Activated CD4-positive, CD25-positive, alpha-beta regulatory T cell (primary cell): ENCODE measurements around the gene CDCA7.
"Not testable (repeated sequence)": the region's sequence is repeated elsewhere in the genome, so short reads cannot be mapped to it uniquely, and the experiment has no call there.

Experiments
- DNase-seq, 4 experiments: peaks; one replicate each; lab custom pipeline; 2025; lab: John Stamatoyannopoulos, UW

The CDCA7 gene

GRCh38 chr2:173358616-173359015, 3.9 kb downstream of the CDCA7 start:
- DNase-seq, result no peak

- DNase-seq, result no peak
Observed at GRCh38 chr2:173359231-173359630, 4.6 kb downstream of the CDCA7 start.

GRCh38 chr2:173370198-173370597, 15.5 kb downstream of the CDCA7 start:
- DNase-seq, result no peak

GRCh38 chr2:173371023-173371422, 16.4 kb downstream of the CDCA7 start:
- no peak for DNase-seq

GRCh38 chr2:173373290-173373689, 18.6 kb downstream of the CDCA7 start:
- no peak for DNase-seq

- no peak for DNase-seq
Observed at GRCh38 chr2:173374634-173375033, 20.0 kb downstream of the CDCA7 start.

GRCh38 chr2:173385534-173385933, 30.9 kb downstream of the CDCA7 start:
- not testable (repeated sequence) for DNase-seq

GRCh38 chr2:173386021-173386737, 31.5 kb downstream of the CDCA7 start:
- DNase-seq, result no peak

- no peak for DNase-seq
Observed at GRCh38 chr2:173386738-173387065, 32.0 kb downstream of the CDCA7 start.

- no peak for DNase-seq
Observed at GRCh38 chr2:173387079-173387478, 32.4 kb downstream of the CDCA7 start.

GRCh38 chr2:173387660-173388059, 33.0 kb downstream of the CDCA7 start:
- DNase-seq, result no peak

GRCh38 chr2:173388795-173389194, 34.1 kb downstream of the CDCA7 start:
- DNase-seq, result no peak

GRCh38 chr2:173390036-173390435, 35.4 kb downstream of the CDCA7 start:
- DNase-seq, result no peak

- DNase-seq, result no peak
Observed at GRCh38 chr2:173392731-173393130, 38.1 kb downstream of the CDCA7 start.

- no peak for DNase-seq
Observed at GRCh38 chr2:173393186-173393585, 38.5 kb downstream of the CDCA7 start.

GRCh38 chr2:173393636-173394035, 39.0 kb downstream of the CDCA7 start:
- no peak for DNase-seq

GRCh38 chr2:173394091-173394974, 39.7 kb downstream of the CDCA7 start:
- no peak for DNase-seq

GRCh38 chr2:173395567-173396351, 41.1 kb downstream of the CDCA7 start:
- no peak for DNase-seq

GRCh38 chr2:173397539-173397938, 42.9 kb downstream of the CDCA7 start:
- no peak for DNase-seq

- DNase-seq, result no peak
Observed at GRCh38 chr2:173399229-173399628, 44.6 kb downstream of the CDCA7 start.

GRCh38 chr2:173400760-173401159, 46.1 kb downstream of the CDCA7 start:
- no peak for DNase-seq

- no peak for DNase-seq
Observed at GRCh38 chr2:173401716-173402326, 47.1 kb downstream of the CDCA7 start.
